22Rv1 (cell line): Measurements from ENCODE around the gene PITPNM3.

Experiments
- CTCF ChIP-seq: fragments of 450-650 bp; IDR thresholded peaks from 2 replicates; pipeline ENCODE4 v1.5.1; 2017; ENCODE audit warnings: mild to moderate bottlenecking
- ZFX ChIP-seq: fragments of 450-650 bp; IDR thresholded peaks from 2 replicates; pipeline ENCODE4 v1.6.1; 2017; ENCODE audit warnings: antibody characterized with exemption, borderline replicate concordance

GRCh38 chr17:6464446-6465041 lies 91.8 kb downstream of the PITPNM3 start:
- TF ChIP-seq CTCF (no peak), ZFX (no peak)
